ENCODE measurements around the gene PLEKHH1. TPM values are rescaled to one million over a fixed set of nuclear protein-coding genes. Genes with fewer than 3 reads are reported as not detected.
"Not testable (repeated sequence)": the region's sequence is repeated elsewhere in the genome, so short reads cannot be mapped to it uniquely, and the experiment has no call there.

PLEKHH1 gene
- total and polyA plus RNA-seq, 3 experiments from 2014 or later = 0.77 to 0.86 TPM; not detected in 1

GRCh38 chr14:67537736-67538135 is 4.6 kb downstream of the PLEKHH1 start:
- H3K36me3 Mint-ChIP-seq = peaks cover 0 to 8% (median 0%) of the 10 kb centered on the region in 3 donors
- peaks cover 17 to 35% of the 10 kb centered on the region in 2 donors for H3K27me3 Mint-ChIP-seq
- ChIA-PET CTCF (interaction anchor here (1.1 to 1.7 kb wide), 4 partner anchors 11 to 62 kb away, joined by 3 to 5 read pairs (median 4); partner anchors contain the start of gene PIGH), POLR2A (no interaction called here)
- Histone ChIP-seq H3K27me3 (ENCODE audit: insufficient read depth, low read length, poor library complexity, severe bottlenecking) (no peaks in the 10 kb centered on the region), H3K36me3 (ENCODE audit: insufficient read depth, low read length) (no peaks in the 10 kb centered on the region), H3K27ac (ENCODE audit: low read depth, low read length) (no peak overlapping the region), H3K9me3 (ENCODE audit: low read length) (no peaks in the 10 kb centered on the region), H3K4me3 (ENCODE audit: low read length) (no peak overlapping the region), H3K4me1 (ENCODE audit: insufficient read depth, low read length) (no peaks in the 10 kb centered on the region)
- no peaks in the 10 kb centered on the region for H3K9me3 Mint-ChIP-seq
- H3K4me3 Mint-ChIP-seq = no peak overlapping the region
- H3K4me1 Mint-ChIP-seq = peaks cover 3 to 5% (median 4%) of the 10 kb centered on the region in 3 donors
- H3K27ac Mint-ChIP-seq = no peak overlapping the region
- no peak for DNase-seq

- H3K9me3 ChIP-seq (ENCODE audit: low read length) = no peaks in the 10 kb centered on the region
- Mint-ChIP-seq H3K36me3 (peaks cover 0 to 8% (median 0%) of the 10 kb centered on the region in 3 donors), H3K27ac (no peak overlapping the region), H3K4me3 (no peak overlapping the region), H3K9me3 (no peaks in the 10 kb centered on the region), H3K27me3 (peaks cover 23 to 42% of the 10 kb centered on the region in 2 donors), H3K4me1 (peaks cover 3 to 5% (median 4%) of the 10 kb centered on the region in 3 donors)
- ChIA-PET POLR2A (no interaction called here), CTCF (interaction anchor here (1.3 to 1.7 kb wide), 3 partner anchors 11 to 62 kb away, joined by 3 to 5 read pairs (median 4); partner anchors contain the start of gene PIGH)
- H3K4me1 ChIP-seq (ENCODE audit: insufficient read depth, low read length) = no peaks in the 10 kb centered on the region
- no peak overlapping the region for H3K27ac ChIP-seq (ENCODE audit: low read depth, low read length)
- no peaks in the 10 kb centered on the region for H3K36me3 ChIP-seq (ENCODE audit: insufficient read depth, low read length)
- no peaks in the 10 kb centered on the region for H3K27me3 ChIP-seq (ENCODE audit: insufficient read depth, low read length, poor library complexity, severe bottlenecking)
- no peak for DNase-seq
- H3K4me3 ChIP-seq (ENCODE audit: low read length) = no peak overlapping the region
Measured at GRCh38 chr14:67538501-67538900, 5.4 kb downstream of the PLEKHH1 start.

- Mint-ChIP-seq H3K4me1 (peaks cover 0 to 4% (median 3%) of the 10 kb centered on the region in 3 donors), H3K36me3 (peaks cover 0 to 8% (median 0%) of the 10 kb centered on the region in 3 donors), H3K4me3 (no peak overlapping the region), H3K9me3 (peaks cover 0 to under 1% (median 0%) of the 10 kb centered on the region in 5 donors), H3K27me3 (peaks cover 22 to 41% of the 10 kb centered on the region in 2 donors), H3K27ac (no peak overlapping the region)
- Histone ChIP-seq H3K27me3 (ENCODE audit: insufficient read depth, low read length, poor library complexity, severe bottlenecking) (no peaks in the 10 kb centered on the region), H3K4me3 (ENCODE audit: low read length) (no peak overlapping the region), H3K27ac (ENCODE audit: low read depth, low read length) (no peak overlapping the region), H3K36me3 (ENCODE audit: insufficient read depth, low read length) (no peaks in the 10 kb centered on the region), H3K9me3 (ENCODE audit: low read length) (no peaks in the 10 kb centered on the region), H3K4me1 (ENCODE audit: insufficient read depth, low read length) (no peaks in the 10 kb centered on the region)
- DNase-seq = no peak
- ChIA-PET POLR2A (no interaction called here), CTCF (interaction anchor here (2.0 kb wide), 1 partner anchor 13 kb away, joined by 4 read pairs; no protein-coding TSS in a partner anchor)
Measured at GRCh38 chr14:67539116-67539515, 6.0 kb downstream of the PLEKHH1 start.

GRCh38 chr14:67541448-67542387 is 8.6 kb downstream of the PLEKHH1 start:
- Mint-ChIP-seq H3K4me1 (peaks cover 0 to 4% (median 3%) of the 10 kb centered on the region in 3 donors), H3K9me3 (peaks cover 3 to 6% (median 4%) of the 10 kb centered on the region in 5 donors), H3K27ac (peak overlapping the region in 1 of 8 donors; percentile 20), H3K27me3 (peaks cover 27 to 50% of the 10 kb centered on the region in 2 donors), H3K4me3 (peak overlapping the region in 6 of 7 donors; percentile 43 to 80 (median 61)), H3K36me3 (peaks cover 0 to 15% (median 0%) of the 10 kb centered on the region in 3 donors)
- no peak overlapping the region for H3K4me3 ChIP-seq (ENCODE audit: low read length)
- H3K9me3 ChIP-seq (ENCODE audit: low read length) = no peaks in the 10 kb centered on the region
- ChIA-PET CTCF (no interaction called here), POLR2A (no interaction called here)
- DNase-seq = no peak
- H3K36me3 ChIP-seq (ENCODE audit: insufficient read depth, low read length) = no peaks in the 10 kb centered on the region
- H3K27me3 ChIP-seq (ENCODE audit: insufficient read depth, low read length, poor library complexity, severe bottlenecking) = no peaks in the 10 kb centered on the region
- H3K27ac ChIP-seq (ENCODE audit: low read depth, low read length) = no peak overlapping the region
- H3K4me1 ChIP-seq (ENCODE audit: insufficient read depth, low read length) = no peaks in the 10 kb centered on the region

- H3K4me1 Mint-ChIP-seq; H3K9me3 ChIP-seq (ENCODE audit: low read length); CTCF ChIA-PET; H3K36me3 ChIP-seq (ENCODE audit: insufficient read depth, low read length); POLR2A ChIA-PET; H3K9me3 Mint-ChIP-seq; H3K4me1 ChIP-seq (ENCODE audit: insufficient read depth, low read length); H3K4me3 ChIP-seq (ENCODE audit: low read length); H3K27ac ChIP-seq (ENCODE audit: low read depth, low read length); H3K27me3 ChIP-seq (ENCODE audit: insufficient read depth, low read length, poor library complexity, severe bottlenecking); H3K4me3 Mint-ChIP-seq; H3K27ac Mint-ChIP-seq: not testable (repeated sequence)
- Mint-ChIP-seq H3K36me3 (peaks cover 0 to 15% (median 0%) of the 10 kb centered on the region in 3 donors), H3K27me3 (peaks cover 32 to 54% of the 10 kb centered on the region in 2 donors)
- DNase-seq = peak in 1 of 5 donors; percentile 16
Measured at GRCh38 chr14:67542620-67543019, 9.5 kb downstream of the PLEKHH1 start.

GRCh38 chr14:67544590-67544989 is 11.5 kb downstream of the PLEKHH1 start:
- Mint-ChIP-seq H3K4me3 (no peak overlapping the region), H3K9me3 (peaks cover 3 to 6% (median 4%) of the 10 kb centered on the region in 5 donors)

GRCh38 chr14:67547224-67547780 is 14.2 kb downstream of the PLEKHH1 start:
- no peaks in the 10 kb centered on the region for H3K9me3 ChIP-seq (ENCODE audit: low read length)
- H3K4me1 ChIP-seq (ENCODE audit: insufficient read depth, low read length) = no peaks in the 10 kb centered on the region
- POLR2A ChIA-PET = no interaction called here
- Mint-ChIP-seq H3K4me3 (no peak overlapping the region), H3K9me3 (peaks cover 3 to 6% (median 4%) of the 10 kb centered on the region in 5 donors), H3K4me1 (no peaks in the 10 kb centered on the region), H3K36me3 (peaks cover 0 to 7% (median 0%) of the 10 kb centered on the region in 3 donors), H3K27me3 (peaks cover 28 to 43% of the 10 kb centered on the region in 2 donors), H3K27ac (no peak overlapping the region)
- CTCF ChIA-PET = no interaction called here
- no peaks in the 10 kb centered on the region for H3K27me3 ChIP-seq (ENCODE audit: insufficient read depth, low read length, poor library complexity, severe bottlenecking)
- H3K36me3 ChIP-seq (ENCODE audit: insufficient read depth, low read length) = no peaks in the 10 kb centered on the region
- H3K27ac ChIP-seq (ENCODE audit: low read depth, low read length) = no peak overlapping the region
- H3K4me3 ChIP-seq (ENCODE audit: low read length) = no peak overlapping the region
- no peak for DNase-seq

More at GRCh38 chr14:67544590-67544989, 11.5 kb downstream of the PLEKHH1 start:
- DNase-seq = no peak
- no peaks in the 10 kb centered on the region for H3K27me3 ChIP-seq (ENCODE audit: insufficient read depth, low read length, poor library complexity, severe bottlenecking)
- H3K9me3 ChIP-seq (ENCODE audit: low read length) = no peaks in the 10 kb centered on the region
- H3K27me3 Mint-ChIP-seq = peaks cover 32 to 59% of the 10 kb centered on the region in 2 donors
- H3K4me3 ChIP-seq (ENCODE audit: low read length) = no peak overlapping the region
- H3K4me1 ChIP-seq (ENCODE audit: insufficient read depth, low read length) = no peaks in the 10 kb centered on the region
- peaks cover 0 to 4% (median 3%) of the 10 kb centered on the region in 3 donors for H3K4me1 Mint-ChIP-seq
- no peak overlapping the region for H3K27ac ChIP-seq (ENCODE audit: low read depth, low read length)
- no peak overlapping the region for H3K27ac Mint-ChIP-seq
- peaks cover 0 to 15% (median 0%) of the 10 kb centered on the region in 3 donors for H3K36me3 Mint-ChIP-seq
- no peaks in the 10 kb centered on the region for H3K36me3 ChIP-seq (ENCODE audit: insufficient read depth, low read length)
- POLR2A ChIA-PET = no interaction called here
- CTCF ChIA-PET = no interaction called here

- CTCF ChIA-PET = interaction anchor here (1.1 to 1.3 kb wide), 3 partner anchors 12 to 119 kb away, joined by 3 to 4 read pairs (median 3); no protein-coding TSS in a partner anchor
Measured at GRCh38 chr14:67549734-67550133, 16.6 kb downstream of the PLEKHH1 start.

More at GRCh38 chr14:67549734-67550133, 16.6 kb downstream of the PLEKHH1 start:
- Histone ChIP-seq H3K27ac (ENCODE audit: low read depth, low read length) (no peak overlapping the region), H3K36me3 (ENCODE audit: insufficient read depth, low read length) (no peaks in the 10 kb centered on the region), H3K4me3 (ENCODE audit: low read length) (no peak overlapping the region), H3K4me1 (ENCODE audit: insufficient read depth, low read length) (no peaks in the 10 kb centered on the region), H3K9me3 (ENCODE audit: low read length) (no peaks in the 10 kb centered on the region), H3K27me3 (ENCODE audit: insufficient read depth, low read length, poor library complexity, severe bottlenecking) (no peaks in the 10 kb centered on the region)
- peaks cover 0 to 4% (median under 1%) of the 10 kb centered on the region in 5 donors for H3K9me3 Mint-ChIP-seq
- POLR2A ChIA-PET = no interaction called here
- peaks cover 0 to 4% (median 0%) of the 10 kb centered on the region in 3 donors for H3K36me3 Mint-ChIP-seq
- no peak overlapping the region for H3K4me3 Mint-ChIP-seq
- H3K27me3 Mint-ChIP-seq = peaks cover 13 to 22% of the 10 kb centered on the region in 2 donors
- DNase-seq = no peak
- no peak overlapping the region for H3K27ac Mint-ChIP-seq
- no peaks in the 10 kb centered on the region for H3K4me1 Mint-ChIP-seq

Data from CD8-positive, alpha-beta memory T cell (primary cell).